ENCODE data around the gene HCRTR1.
A peak's percentile ranks its signal among the peaks of the same experiment; 100 is the strongest.

HCRTR1 gene

GRCh38 chr1:31659889-31660288 lies 42.4 kb downstream of the HCRTR1 start:
- Histone ChIP-seq H3K4me1 (ENCODE audit: insufficient read depth, low read length) (no peaks in the 10 kb centered on the region), H3K9ac (ENCODE audit: low read depth, low read length) (no peak overlapping the region), H3K4me3 (ENCODE audit: low read length) (no peak overlapping the region), H3K27ac (ENCODE audit: low read length) (no peak overlapping the region), H3K9me3 (ENCODE audit: insufficient read depth, low read depth, low read length) (no peaks in the 10 kb centered on the region), H3K27me3 (ENCODE audit: insufficient read depth, low read length) (no peaks in the 10 kb centered on the region), H3K36me3 (ENCODE audit: insufficient read depth, low read depth, low read length) (no peaks in the 10 kb centered on the region)

- Histone ChIP-seq H3K9me3 (ENCODE audit: insufficient read depth, low read depth, low read length) (no peaks in the 10 kb centered on the region), H3K36me3 (ENCODE audit: insufficient read depth, low read depth, low read length) (no peaks in the 10 kb centered on the region), H3K4me1 (ENCODE audit: insufficient read depth, low read length) (no peaks in the 10 kb centered on the region), H3K27me3 (ENCODE audit: insufficient read depth, low read length) (no peaks in the 10 kb centered on the region), H3K9ac (ENCODE audit: low read depth, low read length) (no peak overlapping the region), H3K4me3 (ENCODE audit: low read length) (no peak overlapping the region), H3K27ac (ENCODE audit: low read length) (no peak overlapping the region)
Measured at GRCh38 chr1:31660871-31661455, 43.5 kb downstream of the HCRTR1 start.

- H3K27ac ChIP-seq (ENCODE audit: low read length): no peak overlapping the region
- H3K9me3 ChIP-seq (ENCODE audit: insufficient read depth, low read depth, low read length): no peaks in the 10 kb centered on the region
Measured at GRCh38 chr1:31661856-31662255, 44.4 kb downstream of the HCRTR1 start.

GRCh38 chr1:31662463-31662862 lies 45.0 kb downstream of the HCRTR1 start:
- Histone ChIP-seq H3K9ac (ENCODE audit: low read depth, low read length) (no peak overlapping the region), H3K9me3 (ENCODE audit: insufficient read depth, low read depth, low read length) (no peaks in the 10 kb centered on the region), H3K4me1 (ENCODE audit: insufficient read depth, low read length) (no peaks in the 10 kb centered on the region), H3K36me3 (ENCODE audit: insufficient read depth, low read depth, low read length) (no peaks in the 10 kb centered on the region), H3K27me3 (ENCODE audit: insufficient read depth, low read length) (no peaks in the 10 kb centered on the region), H3K27ac (ENCODE audit: low read length) (no peak overlapping the region), H3K4me3 (ENCODE audit: low read length) (no peak overlapping the region)

More at GRCh38 chr1:31661856-31662255, 44.4 kb downstream of the HCRTR1 start:
- Histone ChIP-seq H3K36me3 (ENCODE audit: insufficient read depth, low read depth, low read length) (no peaks in the 10 kb centered on the region), H3K4me3 (ENCODE audit: low read length) (no peak overlapping the region), H3K4me1 (ENCODE audit: insufficient read depth, low read length) (no peaks in the 10 kb centered on the region), H3K27me3 (ENCODE audit: insufficient read depth, low read length) (no peaks in the 10 kb centered on the region), H3K9ac (ENCODE audit: low read depth, low read length) (no peak overlapping the region)

- Histone ChIP-seq H3K9ac (ENCODE audit: low read depth, low read length) (no peak overlapping the region), H3K27me3 (ENCODE audit: insufficient read depth, low read length) (no peaks in the 10 kb centered on the region), H3K27ac (ENCODE audit: low read length) (no peak overlapping the region), H3K36me3 (ENCODE audit: insufficient read depth, low read depth, low read length) (no peaks in the 10 kb centered on the region), H3K4me1 (ENCODE audit: insufficient read depth, low read length) (no peaks in the 10 kb centered on the region), H3K4me3 (ENCODE audit: low read length) (no peak overlapping the region), H3K9me3 (ENCODE audit: insufficient read depth, low read depth, low read length) (no peaks in the 10 kb centered on the region)
Measured at GRCh38 chr1:31663622-31664452, 46.3 kb downstream of the HCRTR1 start.

- no peaks in the 10 kb centered on the region for H3K27me3 ChIP-seq (ENCODE audit: insufficient read depth, low read length)
- H3K36me3 ChIP-seq (ENCODE audit: insufficient read depth, low read depth, low read length): no peaks in the 10 kb centered on the region
- H3K4me1 ChIP-seq (ENCODE audit: insufficient read depth, low read length): no peaks in the 10 kb centered on the region; the same call in 1 of the 2 replicates
- no peaks in the 10 kb centered on the region for H3K9me3 ChIP-seq (ENCODE audit: insufficient read depth, low read depth, low read length)
- no peak overlapping the region for H3K4me3 ChIP-seq (ENCODE audit: low read length)
- H3K9ac ChIP-seq (ENCODE audit: low read depth, low read length): no peak overlapping the region
- H3K27ac ChIP-seq (ENCODE audit: low read length): no peak overlapping the region
Measured at GRCh38 chr1:31664528-31664927, 47.0 kb downstream of the HCRTR1 start.

GRCh38 chr1:31665234-31665878 lies 47.9 kb downstream of the HCRTR1 start:
- Histone ChIP-seq H3K4me3 (ENCODE audit: low read length) (no peak overlapping the region), H3K36me3 (ENCODE audit: insufficient read depth, low read depth, low read length) (no peaks in the 10 kb centered on the region), H3K4me1 (ENCODE audit: insufficient read depth, low read length) (no peaks in the 10 kb centered on the region; the same call in 1 of the 2 replicates), H3K9ac (ENCODE audit: low read depth, low read length) (no peak overlapping the region), H3K9me3 (ENCODE audit: insufficient read depth, low read depth, low read length) (no peaks in the 10 kb centered on the region), H3K27me3 (ENCODE audit: insufficient read depth, low read length) (peaks cover 3% of the 10 kb centered on the region; the same call in 1 of the 2 replicates), H3K27ac (ENCODE audit: low read length) (no peak overlapping the region)

GRCh38 chr1:31666263-31666963 lies 48.9 kb downstream of the HCRTR1 start:
- Histone ChIP-seq H3K4me3 (ENCODE audit: low read length) (no peak overlapping the region), H3K36me3 (ENCODE audit: insufficient read depth, low read depth, low read length) (no peaks in the 10 kb centered on the region), H3K27ac (ENCODE audit: low read length) (no peak overlapping the region), H3K4me1 (ENCODE audit: insufficient read depth, low read length) (no peaks in the 10 kb centered on the region; the same call in 1 of the 2 replicates), H3K27me3 (ENCODE audit: insufficient read depth, low read length) (peaks cover 3% of the 10 kb centered on the region; the same call in 1 of the 2 replicates), H3K9ac (ENCODE audit: low read depth, low read length) (peak overlapping the region; percentile 45), H3K9me3 (ENCODE audit: insufficient read depth, low read depth, low read length) (no peaks in the 10 kb centered on the region)

GRCh38 chr1:31667065-31667785 lies 49.7 kb downstream of the HCRTR1 start:
- no peaks in the 10 kb centered on the region for H3K9me3 ChIP-seq (ENCODE audit: insufficient read depth, low read depth, low read length)

GRCh38 chr1:31668303-31668883 lies 50.9 kb downstream of the HCRTR1 start:
- Histone ChIP-seq H3K27me3 (ENCODE audit: insufficient read depth, low read length) (peaks cover 3% of the 10 kb centered on the region; the same call in 1 of the 2 replicates), H3K9me3 (ENCODE audit: insufficient read depth, low read depth, low read length) (no peaks in the 10 kb centered on the region), H3K27ac (ENCODE audit: low read length) (no peak overlapping the region), H3K4me1 (ENCODE audit: insufficient read depth, low read length) (no peaks in the 10 kb centered on the region; the same call in 1 of the 2 replicates), H3K9ac (ENCODE audit: low read depth, low read length) (no peak overlapping the region), H3K4me3 (ENCODE audit: low read length) (no peak overlapping the region), H3K36me3 (ENCODE audit: insufficient read depth, low read depth, low read length) (no peaks in the 10 kb centered on the region)

More at GRCh38 chr1:31667065-31667785, 49.7 kb downstream of the HCRTR1 start:
- H3K4me3 ChIP-seq (ENCODE audit: low read length): no peak overlapping the region
- H3K4me1 ChIP-seq (ENCODE audit: insufficient read depth, low read length): no peaks in the 10 kb centered on the region; the same call in 1 of the 2 replicates
- peak overlapping the region; percentile 45 for H3K9ac ChIP-seq (ENCODE audit: low read depth, low read length)
- H3K27ac ChIP-seq (ENCODE audit: low read length): no peak overlapping the region
- peaks cover 3% of the 10 kb centered on the region; the same call in 1 of the 2 replicates for H3K27me3 ChIP-seq (ENCODE audit: insufficient read depth, low read length)
- no peaks in the 10 kb centered on the region for H3K36me3 ChIP-seq (ENCODE audit: insufficient read depth, low read depth, low read length)
